ENCODE measurements around the gene APOBEC3B. TPM values are rescaled to one million over a fixed set of nuclear protein-coding genes. Genes with fewer than 3 reads are reported as not detected.
"Not testable (repeated sequence)": the region's sequence is repeated elsewhere in the genome, so short reads cannot be mapped to it uniquely, and the experiment has no call there.

Gene APOBEC3B
- polyA plus RNA-seq, 1 donor from 2014 or later: not detected

- Histone ChIP-seq H3K9me2 (ENCODE audit: insufficient read depth, low read length) (no peaks in the 10 kb centered on the region), H3K9me3 (ENCODE audit: low read length) (no peaks in the 10 kb centered on the region), H3K4me2 (ENCODE audit: low read length) (no peak overlapping the region), H3K36me3 (ENCODE audit: insufficient read depth, low read length) (no peaks in the 10 kb centered on the region), H4K20me1 (ENCODE audit: insufficient read depth) (no peaks in the 10 kb centered on the region), H3K9ac (ENCODE audit: low read length) (no peak overlapping the region), H3K79me2 (replicated peaks; ENCODE audit: insufficient read depth, low read length) (no peaks in the 10 kb centered on the region), H3F3A (ENCODE audit: insufficient read depth, low read length, poor library complexity, severe bottlenecking) (no peaks in the 10 kb centered on the region), H3K27me3 (ENCODE audit: insufficient read depth, low read depth, low read length) (no peaks in the 10 kb centered on the region), H3K4me3 (ENCODE audit: low read length) (no peak overlapping the region), H3K27ac (ENCODE audit: low read length) (no peak overlapping the region), H2AFZ (ENCODE audit: low read depth, low read length) (no peak overlapping the region)
- TF ChIP-seq TAF1 (IDR thresholded peaks at IDR 0.05; ENCODE audit: low read depth) (no peak), EP300 (conservative IDR thresholded peaks at IDR 0.05; ENCODE audit: poor library complexity, severe bottlenecking) (no peak), MXI1 (conservative IDR thresholded peaks at IDR 0.05; ENCODE audit: poor library complexity, severe bottlenecking) (no peak), CTCF (IDR thresholded peaks at IDR 0.05; ENCODE audit: poor library complexity, severe bottlenecking) (no peak), EZH2 (IDR thresholded peaks at IDR 0.05; ENCODE audit: borderline replicate concordance, insufficient read depth, low read length, poor library complexity, severe bottlenecking) (no peak), RAD21 (conservative IDR thresholded peaks at IDR 0.05) (no peak), POLR2AphosphoS5 (IDR thresholded peaks at IDR 0.05) (no peak), SMC3 (conservative IDR thresholded peaks at IDR 0.05; ENCODE audit: poor library complexity) (no peak), REST (IDR thresholded peaks at IDR 0.05; ENCODE audit: borderline replicate concordance) (no peak)
Measured at GRCh38 chr22:38974826-38975175, 7.3 kb upstream of the APOBEC3B start.

GRCh38 chr22:38977289-38977688, 4.9 kb upstream of the APOBEC3B start:
- H4K20me1 ChIP-seq (ENCODE audit: insufficient read depth); H3K9me3 ChIP-seq (ENCODE audit: low read length); H3K4me2 ChIP-seq (ENCODE audit: low read length); H2AFZ ChIP-seq (ENCODE audit: low read depth, low read length); H3F3A ChIP-seq (ENCODE audit: insufficient read depth, low read length, poor library complexity, severe bottlenecking); H3K36me3 ChIP-seq (ENCODE audit: insufficient read depth, low read length); H3K9ac ChIP-seq (ENCODE audit: low read length); H3K79me2 ChIP-seq (replicated peaks; ENCODE audit: insufficient read depth, low read length); H3K9me2 ChIP-seq (ENCODE audit: insufficient read depth, low read length); H3K27ac ChIP-seq (ENCODE audit: low read length); H3K27me3 ChIP-seq (ENCODE audit: insufficient read depth, low read depth, low read length); H3K4me3 ChIP-seq (ENCODE audit: low read length): not testable (repeated sequence)

- not testable (repeated sequence) for H3K9me3 ChIP-seq (ENCODE audit: low read length); H3K36me3 ChIP-seq (ENCODE audit: insufficient read depth, low read length); H2AFZ ChIP-seq (ENCODE audit: low read depth, low read length); H3K4me3 ChIP-seq (ENCODE audit: low read length); H4K20me1 ChIP-seq (ENCODE audit: insufficient read depth); H3K9ac ChIP-seq (ENCODE audit: low read length); H3F3A ChIP-seq (ENCODE audit: insufficient read depth, low read length, poor library complexity, severe bottlenecking); H3K79me2 ChIP-seq (replicated peaks; ENCODE audit: insufficient read depth, low read length); H3K4me2 ChIP-seq (ENCODE audit: low read length); H3K27ac ChIP-seq (ENCODE audit: low read length); H3K9me2 ChIP-seq (ENCODE audit: insufficient read depth, low read length); H3K27me3 ChIP-seq (ENCODE audit: insufficient read depth, low read depth, low read length)
Measured at GRCh38 chr22:38980587-38980986, 1.6 kb upstream of the APOBEC3B start.

Data from neural cell (in vitro differentiated cells).